ENCODE results near the gene VMP1. TPM values are rescaled to one million over a fixed set of nuclear protein-coding genes. Genes with fewer than 3 reads are reported as not detected.
"Not testable (repeated sequence)": the region's sequence is repeated elsewhere in the genome, so short reads cannot be mapped to it uniquely, and the experiment has no call there.

The VMP1 gene
- total and polyA plus RNA-seq, 2 donors (not counting 1 experiment from before 2014, with no cell fraction given), result 125 to 235 TPM

DNA sequence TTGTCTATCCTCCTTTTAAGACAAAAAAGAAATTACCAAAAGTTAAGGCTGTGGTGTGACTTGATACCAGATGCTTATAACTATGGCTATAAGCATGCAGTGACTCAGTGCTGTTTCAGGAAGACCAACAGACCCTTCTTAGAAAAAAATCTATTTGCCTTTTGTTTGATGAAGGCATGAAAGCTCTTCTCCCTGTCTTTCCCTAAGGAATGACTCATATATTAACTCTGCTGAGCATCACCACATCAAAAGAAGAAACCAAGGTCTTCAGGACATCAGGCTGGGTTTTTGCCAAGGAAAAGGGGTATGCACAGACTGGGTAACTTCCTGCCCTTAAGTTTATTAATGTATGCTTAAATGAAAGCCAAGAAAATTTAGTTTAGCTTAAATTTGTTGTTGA, 47.1 kb downstream of the VMP1 start:
- peak overlapping the region; percentile 64 for H3K27ac ChIP-seq (ENCODE audit: insufficient read depth, low read length)
- H3K36me3 ChIP-seq (ENCODE audit: control insufficient read depth, insufficient read depth, low read length), result no peaks in the 10 kb centered on the region
- no peaks in the 10 kb centered on the region for H3K9me3 ChIP-seq (ENCODE audit: control insufficient read depth, insufficient read depth, low read depth, low read length)
- peaks cover 9% of the 10 kb centered on the region for H3K4me1 ChIP-seq (ENCODE audit: control insufficient read depth, extremely low read depth, insufficient read depth, low read length)
- H2AFZ ChIP-seq (ENCODE audit: low read length), result no peak overlapping the region
- peaks cover 3% of the 10 kb centered on the region for H3K79me2 ChIP-seq (ENCODE audit: control insufficient read depth, insufficient read depth, low read length)
- H4K20me1 ChIP-seq (ENCODE audit: control insufficient read depth, extremely low read depth, insufficient read depth, low read length), result no peaks in the 10 kb centered on the region
- peak overlapping the region in 3 of 4 experiments; percentile 11 to 48 (median 13) for H3K4me3 ChIP-seq (replicated peaks in 1 of 4; ENCODE audit: control extremely low read depth in 1 of 4, insufficient read depth in 1 of 4, low read depth in 3 of 4, low read length in 4 of 4)
- peak overlapping the region; percentile 27 for H3K9ac ChIP-seq (ENCODE audit: insufficient read depth, low read length)
- H3K4me2 ChIP-seq (ENCODE audit: extremely low read depth, insufficient read depth, low read length), result peak overlapping the region; percentile 46
- peak; percentile 96 to 100 for DNase-seq (ENCODE audit: low read depth in 2 of 2)
- no peak for TF ChIP-seq EZH2 (IDR thresholded peaks at IDR 0.05; ENCODE audit: low read length, missing control alignments)
- TF ChIP-seq, protein P1, sequence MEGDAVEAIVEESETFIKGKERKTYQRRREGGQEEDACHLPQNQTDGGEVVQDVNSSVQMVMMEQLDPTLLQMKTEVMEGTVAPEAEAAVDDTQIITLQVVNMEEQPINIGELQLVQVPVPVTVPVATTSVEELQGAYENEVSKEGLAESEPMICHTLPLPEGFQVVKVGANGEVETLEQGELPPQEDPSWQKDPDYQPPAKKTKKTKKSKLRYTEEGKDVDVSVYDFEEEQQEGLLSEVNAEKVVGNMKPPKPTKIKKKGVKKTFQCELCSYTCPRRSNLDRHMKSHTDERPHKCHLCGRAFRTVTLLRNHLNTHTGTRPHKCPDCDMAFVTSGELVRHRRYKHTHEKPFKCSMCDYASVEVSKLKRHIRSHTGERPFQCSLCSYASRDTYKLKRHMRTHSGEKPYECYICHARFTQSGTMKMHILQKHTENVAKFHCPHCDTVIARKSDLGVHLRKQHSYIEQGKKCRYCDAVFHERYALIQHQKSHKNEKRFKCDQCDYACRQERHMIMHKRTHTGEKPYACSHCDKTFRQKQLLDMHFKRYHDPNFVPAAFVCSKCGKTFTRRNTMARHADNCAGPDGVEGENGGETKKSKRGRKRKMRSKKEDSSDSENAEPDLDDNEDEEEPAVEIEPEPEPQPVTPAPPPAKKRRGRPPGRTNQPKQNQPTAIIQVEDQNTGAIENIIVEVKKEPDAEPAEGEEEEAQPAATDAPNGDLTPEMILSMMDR (conservative IDR thresholded peaks at IDR 0.05 in 1 of 2, IDR thresholded peaks at IDR 0.05 in 1 of 2; ENCODE audit: low read depth in 1 of 2, low read length in 2 of 2), result no peak
- H3K27me3 ChIP-seq (ENCODE audit: control insufficient read depth, insufficient read depth, low read length), result no peaks in the 10 kb centered on the region

DNA sequence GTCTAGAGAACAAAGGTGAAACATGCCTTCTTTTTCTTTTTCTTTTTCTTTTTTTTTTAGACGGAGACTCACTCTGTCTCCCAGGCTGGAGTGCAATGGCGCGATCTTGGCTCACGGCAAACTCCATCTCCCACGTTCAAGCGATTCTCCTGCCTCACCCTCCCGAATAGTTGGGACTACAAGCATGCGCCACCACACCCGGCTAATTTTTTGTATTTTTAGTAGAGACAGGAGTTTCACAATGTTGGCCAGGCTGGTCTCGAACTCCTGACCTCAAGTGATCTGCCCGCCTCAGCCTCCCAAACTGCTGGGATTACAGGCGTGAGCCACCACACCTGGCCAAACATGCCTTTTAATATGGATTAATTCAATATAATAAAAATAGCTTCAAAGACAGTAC, 47.6 kb downstream of the VMP1 start:
- H3K4me1 ChIP-seq (ENCODE audit: control insufficient read depth, extremely low read depth, insufficient read depth, low read length); H4K20me1 ChIP-seq (ENCODE audit: control insufficient read depth, extremely low read depth, insufficient read depth, low read length); H3K79me2 ChIP-seq (ENCODE audit: control insufficient read depth, insufficient read depth, low read length); DNase-seq (ENCODE audit: low read depth in 2 of 2); H3K9me3 ChIP-seq (ENCODE audit: control insufficient read depth, insufficient read depth, low read depth, low read length); H2AFZ ChIP-seq (ENCODE audit: low read length); H3K4me3 ChIP-seq (replicated peaks in 1 of 4; ENCODE audit: control extremely low read depth in 1 of 4, insufficient read depth in 1 of 4, low read depth in 3 of 4, low read length in 4 of 4); H3K36me3 ChIP-seq (ENCODE audit: control insufficient read depth, insufficient read depth, low read length); H3K9ac ChIP-seq (ENCODE audit: insufficient read depth, low read length); H3K27me3 ChIP-seq (ENCODE audit: control insufficient read depth, insufficient read depth, low read length): not testable (repeated sequence)
- Histone ChIP-seq H3K4me2 (ENCODE audit: extremely low read depth, insufficient read depth, low read length) (peak overlapping the region; percentile 28), H3K27ac (ENCODE audit: insufficient read depth, low read length) (peak overlapping the region; percentile 64)

DNA sequence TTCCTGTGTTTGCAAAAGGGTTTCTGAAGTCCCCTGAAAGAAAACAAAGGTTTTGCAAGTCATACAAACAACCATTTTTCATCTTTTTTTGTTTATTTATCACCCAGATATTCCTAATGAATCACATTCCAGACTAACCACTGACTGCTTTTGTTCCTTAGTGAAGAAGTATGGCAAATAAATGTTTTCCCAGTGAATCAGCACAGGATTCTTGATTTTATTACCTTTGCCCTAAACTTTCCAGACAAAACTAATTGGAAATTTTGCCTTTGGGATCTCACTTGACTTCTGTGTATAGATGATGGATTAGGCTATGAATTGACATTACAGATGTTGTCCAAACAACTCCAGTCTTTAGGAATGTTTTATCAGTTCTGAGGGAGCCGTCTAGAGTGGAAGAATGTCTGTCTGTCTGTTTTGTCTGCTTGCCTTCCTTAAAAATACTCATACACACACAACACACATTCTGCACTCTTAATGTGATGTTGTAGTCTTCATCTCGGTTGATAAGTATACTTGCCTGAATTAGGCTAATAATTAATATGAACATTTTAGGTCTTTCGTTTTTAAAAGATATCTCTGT, 48.9 kb downstream of the VMP1 start:
- no peak for TF ChIP-seq EZH2 (IDR thresholded peaks at IDR 0.05; ENCODE audit: low read length, missing control alignments)
- TF ChIP-seq, protein P1 (conservative IDR thresholded peaks at IDR 0.05 in 1 of 2, IDR thresholded peaks at IDR 0.05 in 1 of 2; ENCODE audit: low read depth in 1 of 2, low read length in 2 of 2), result no peak
- no peak overlapping the region for H3K9ac ChIP-seq (ENCODE audit: insufficient read depth, low read length)
- peak overlapping the region; percentile 51 for H3K4me2 ChIP-seq (ENCODE audit: extremely low read depth, insufficient read depth, low read length)
- H4K20me1 ChIP-seq (ENCODE audit: control insufficient read depth, extremely low read depth, insufficient read depth, low read length), result no peaks in the 10 kb centered on the region
- H3K27ac ChIP-seq (ENCODE audit: insufficient read depth, low read length), result peak overlapping the region; percentile 32
- H3K79me2 ChIP-seq (ENCODE audit: control insufficient read depth, insufficient read depth, low read length), result peaks cover 3% of the 10 kb centered on the region
- H2AFZ ChIP-seq (ENCODE audit: low read length), result no peak overlapping the region
- H3K27me3 ChIP-seq (ENCODE audit: control insufficient read depth, insufficient read depth, low read length), result no peaks in the 10 kb centered on the region
- no peaks in the 10 kb centered on the region for H3K36me3 ChIP-seq (ENCODE audit: control insufficient read depth, insufficient read depth, low read length)
- H3K4me3 ChIP-seq (replicated peaks in 1 of 4; ENCODE audit: control extremely low read depth in 1 of 4, insufficient read depth in 1 of 4, low read depth in 3 of 4, low read length in 4 of 4), result peak overlapping the region in 1 of 4 experiments; percentile 20
- no peaks in the 10 kb centered on the region for H3K9me3 ChIP-seq (ENCODE audit: control insufficient read depth, insufficient read depth, low read depth, low read length)
- DNase-seq (ENCODE audit: low read depth in 2 of 2), result peak; percentile 75 to 98
- peaks cover 11% of the 10 kb centered on the region for H3K4me1 ChIP-seq (ENCODE audit: control insufficient read depth, extremely low read depth, insufficient read depth, low read length)
